Stimulated activated CD4-positive, alpha-beta T cell treated with anti-CD3 and anti-CD28 coated beads, Interleukin-4, amount 100 ng/mL, for 24 hours (primary cell): Measurements from ENCODE around the gene BRIP1.
"Not testable (repeated sequence)": the region's sequence is repeated elsewhere in the genome, so short reads cannot be mapped to it uniquely, and the experiment has no call there.

Experiments
- DNase-seq: peaks from one replicate; pipeline ENCODE4 v3.0.0-alpha.2; 2020

BRIP1 gene

GRCh38 chr17:61687769-61688168 lies 175.6 kb downstream of the BRIP1 start:
- no peak for DNase-seq

GRCh38 chr17:61686113-61686512 lies 177.2 kb downstream of the BRIP1 start:
- no peak for DNase-seq

GRCh38 chr17:61684818-61685217 lies 178.5 kb downstream of the BRIP1 start:
- DNase-seq, result no peak

GRCh38 chr17:61684172-61684571 lies 179.2 kb downstream of the BRIP1 start:
- DNase-seq, result no peak

GRCh38 chr17:61683466-61683865 lies 179.9 kb downstream of the BRIP1 start:
- no peak for DNase-seq

- no peak for DNase-seq
Measured at GRCh38 chr17:61680921-61681320, 182.4 kb downstream of the BRIP1 start.

- DNase-seq, result no peak
Measured at GRCh38 chr17:61678339-61678738, 185.0 kb downstream of the BRIP1 start.

GRCh38 chr17:61677150-61677811 lies 186.0 kb downstream of the BRIP1 start:
- DNase-seq, result not testable (repeated sequence)

GRCh38 chr17:61676522-61676921 lies 186.8 kb downstream of the BRIP1 start:
- not testable (repeated sequence) for DNase-seq

- not testable (repeated sequence) for DNase-seq
Measured at GRCh38 chr17:61674609-61675008, 188.7 kb downstream of the BRIP1 start.

GRCh38 chr17:61673019-61673897 lies 190.1 kb downstream of the BRIP1 start:
- DNase-seq, result not testable (repeated sequence)

- no peak for DNase-seq
Measured at GRCh38 chr17:61672140-61672539, 191.2 kb downstream of the BRIP1 start.

- DNase-seq, result no peak
Measured at GRCh38 chr17:61670691-61671090, 192.6 kb downstream of the BRIP1 start.

- DNase-seq, result no peak
Measured at GRCh38 chr17:61669522-61669921, 193.8 kb downstream of the BRIP1 start.

GRCh38 chr17:61668486-61668885 lies 194.8 kb downstream of the BRIP1 start:
- DNase-seq, result no peak

- not testable (repeated sequence) for DNase-seq
Measured at GRCh38 chr17:61666406-61667088, 196.8 kb downstream of the BRIP1 start.

GRCh38 chr17:61663310-61663709 lies 200.0 kb downstream of the BRIP1 start:
- DNase-seq, result no peak

GRCh38 chr17:61662741-61663140 lies 200.6 kb downstream of the BRIP1 start:
- DNase-seq, result no peak

GRCh38 chr17:61662186-61662585 lies 201.1 kb downstream of the BRIP1 start:
- DNase-seq, result no peak

GRCh38 chr17:61660746-61661485 lies 202.4 kb downstream of the BRIP1 start:
- no peak for DNase-seq

GRCh38 chr17:61659437-61659836 lies 203.9 kb downstream of the BRIP1 start:
- no peak for DNase-seq

- DNase-seq, result no peak
Measured at GRCh38 chr17:61658183-61658582, 205.1 kb downstream of the BRIP1 start.

- no peak for DNase-seq
Measured at GRCh38 chr17:61657338-61657737, 206.0 kb downstream of the BRIP1 start.
